ENCODE results near the gene LRRC28. TPM values are rescaled to one million over a fixed set of nuclear protein-coding genes. Genes with fewer than 3 reads are reported as not detected.

The LRRC28 gene
- total RNA-seq, 1 donor from 2014 or later = 34.2 TPM

DNA sequence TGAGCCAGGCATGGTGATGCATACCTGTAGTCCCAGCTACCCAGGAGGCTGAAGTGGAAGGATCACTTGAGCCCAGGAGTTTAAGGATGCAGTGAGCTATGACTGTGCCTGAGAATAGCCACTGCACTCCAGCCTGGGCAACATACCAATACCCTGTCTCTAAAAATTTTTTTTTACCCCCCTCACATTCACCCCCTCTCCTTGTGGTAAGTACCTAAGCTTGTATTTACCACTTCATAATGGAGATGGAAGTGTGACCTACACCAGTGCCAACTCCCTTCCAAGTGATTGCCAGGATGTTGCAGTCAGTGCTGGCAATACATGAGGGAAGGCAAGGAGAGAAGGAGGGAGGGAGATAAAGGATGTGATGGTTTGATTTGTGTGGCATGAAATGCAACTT is 84.2 kb downstream of the LRRC28 start:
- TF ChIP-seq, protein P1, sequence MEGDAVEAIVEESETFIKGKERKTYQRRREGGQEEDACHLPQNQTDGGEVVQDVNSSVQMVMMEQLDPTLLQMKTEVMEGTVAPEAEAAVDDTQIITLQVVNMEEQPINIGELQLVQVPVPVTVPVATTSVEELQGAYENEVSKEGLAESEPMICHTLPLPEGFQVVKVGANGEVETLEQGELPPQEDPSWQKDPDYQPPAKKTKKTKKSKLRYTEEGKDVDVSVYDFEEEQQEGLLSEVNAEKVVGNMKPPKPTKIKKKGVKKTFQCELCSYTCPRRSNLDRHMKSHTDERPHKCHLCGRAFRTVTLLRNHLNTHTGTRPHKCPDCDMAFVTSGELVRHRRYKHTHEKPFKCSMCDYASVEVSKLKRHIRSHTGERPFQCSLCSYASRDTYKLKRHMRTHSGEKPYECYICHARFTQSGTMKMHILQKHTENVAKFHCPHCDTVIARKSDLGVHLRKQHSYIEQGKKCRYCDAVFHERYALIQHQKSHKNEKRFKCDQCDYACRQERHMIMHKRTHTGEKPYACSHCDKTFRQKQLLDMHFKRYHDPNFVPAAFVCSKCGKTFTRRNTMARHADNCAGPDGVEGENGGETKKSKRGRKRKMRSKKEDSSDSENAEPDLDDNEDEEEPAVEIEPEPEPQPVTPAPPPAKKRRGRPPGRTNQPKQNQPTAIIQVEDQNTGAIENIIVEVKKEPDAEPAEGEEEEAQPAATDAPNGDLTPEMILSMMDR (IDR thresholded peaks at IDR 0.05; ENCODE audit: insufficient read depth, low read length, poor library complexity, severe bottlenecking) = no peak
- H3K4me3 ChIP-seq (ENCODE audit: low read depth, low read length) = no peak overlapping the region
- no peak for DNase-seq (ENCODE audit: low read depth)
- H3K27me3 ChIP-seq (ENCODE audit: control insufficient read depth, insufficient read depth, low read length) = no peaks in the 10 kb centered on the region
- H3K36me3 ChIP-seq (ENCODE audit: control insufficient read depth, insufficient read depth, low read length) = peaks cover 2% of the 10 kb centered on the region

DNA sequence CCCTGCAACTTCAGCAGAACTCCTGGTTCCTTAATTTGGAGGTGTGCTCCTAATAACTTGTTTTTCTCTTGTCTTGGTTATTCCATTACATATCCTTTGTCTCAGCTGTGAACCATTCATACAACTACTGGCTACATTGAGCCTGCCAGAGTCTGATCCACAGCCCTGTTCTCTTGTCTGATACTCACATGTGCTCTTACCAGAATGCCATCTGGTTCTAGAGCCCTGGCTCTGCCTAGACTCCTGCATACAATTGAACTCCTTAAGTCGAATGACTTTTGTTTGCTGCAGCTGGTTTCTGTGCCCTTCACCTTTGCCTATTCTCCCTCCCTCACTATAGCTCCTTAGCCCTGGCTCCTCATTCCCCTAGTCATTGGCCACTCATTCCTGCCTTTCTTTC is 85.5 kb downstream of the LRRC28 start:
- TF ChIP-seq, protein P1 (IDR thresholded peaks at IDR 0.05; ENCODE audit: insufficient read depth, low read length, poor library complexity, severe bottlenecking) = no peak
- H3K4me3 ChIP-seq (ENCODE audit: low read depth, low read length) = no peak overlapping the region

DNA sequence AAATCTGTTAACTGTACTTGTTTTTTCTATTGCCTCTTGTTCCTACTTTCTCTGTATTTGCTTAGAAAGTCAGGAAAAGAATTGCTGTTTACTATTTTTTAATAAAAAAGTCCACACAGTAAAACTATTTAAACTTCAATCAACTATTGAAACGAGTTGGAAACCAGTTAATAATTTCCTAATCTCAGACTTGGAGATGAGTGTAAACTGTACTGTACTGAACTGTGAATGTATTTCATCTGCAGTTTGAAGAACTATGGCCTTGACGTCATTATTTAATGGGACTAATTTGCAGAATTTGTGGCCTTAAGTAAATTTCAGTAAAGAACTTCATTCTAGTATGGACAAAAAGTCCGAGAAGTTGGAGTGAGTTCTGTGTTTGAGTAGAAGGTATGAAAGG is 89.1 kb downstream of the LRRC28 start:
- no peak for DNase-seq (ENCODE audit: low read depth)
- Histone ChIP-seq H3K27me3 (ENCODE audit: control insufficient read depth, insufficient read depth, low read length) (no peaks in the 10 kb centered on the region), H3K36me3 (ENCODE audit: control insufficient read depth, insufficient read depth, low read length) (no peaks in the 10 kb centered on the region), H3K4me3 (ENCODE audit: low read depth, low read length) (no peak overlapping the region)
- TF ChIP-seq, protein P1 (IDR thresholded peaks at IDR 0.05; ENCODE audit: insufficient read depth, low read length, poor library complexity, severe bottlenecking) = no peak

More for the DNA sequence above, 85.5 kb downstream of the LRRC28 start:
- Histone ChIP-seq H3K27me3 (ENCODE audit: control insufficient read depth, insufficient read depth, low read length) (no peaks in the 10 kb centered on the region), H3K36me3 (ENCODE audit: control insufficient read depth, insufficient read depth, low read length) (peaks cover 2% of the 10 kb centered on the region)
- DNase-seq (ENCODE audit: low read depth) = no peak

DNA sequence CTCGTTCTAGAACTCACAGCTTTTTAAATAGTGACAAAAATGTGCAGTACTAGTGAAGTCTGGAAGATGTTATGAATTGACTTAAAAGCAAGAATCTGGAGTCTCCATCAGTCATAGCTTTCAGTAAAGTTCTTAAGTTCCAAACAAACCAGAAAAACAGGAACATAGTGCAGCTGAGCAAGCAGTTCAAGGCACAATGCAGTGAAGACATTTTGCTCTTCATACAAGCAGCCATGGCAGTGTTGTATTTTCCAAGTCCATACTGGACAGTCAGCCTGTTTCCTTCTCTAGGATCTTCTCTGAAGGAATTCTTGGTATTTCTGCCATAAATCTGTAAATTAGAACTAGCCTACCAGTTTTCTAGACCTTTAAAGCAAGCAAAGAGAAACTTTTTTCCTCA is 90.5 kb downstream of the LRRC28 start:
- no peaks in the 10 kb centered on the region for H3K36me3 ChIP-seq (ENCODE audit: control insufficient read depth, insufficient read depth, low read length)
- no peaks in the 10 kb centered on the region for H3K27me3 ChIP-seq (ENCODE audit: control insufficient read depth, insufficient read depth, low read length)
- no peak for DNase-seq (ENCODE audit: low read depth)
- no peak overlapping the region for H3K4me3 ChIP-seq (ENCODE audit: low read depth, low read length)
- TF ChIP-seq, protein P1 (IDR thresholded peaks at IDR 0.05; ENCODE audit: insufficient read depth, low read length, poor library complexity, severe bottlenecking) = no peak

DNA sequence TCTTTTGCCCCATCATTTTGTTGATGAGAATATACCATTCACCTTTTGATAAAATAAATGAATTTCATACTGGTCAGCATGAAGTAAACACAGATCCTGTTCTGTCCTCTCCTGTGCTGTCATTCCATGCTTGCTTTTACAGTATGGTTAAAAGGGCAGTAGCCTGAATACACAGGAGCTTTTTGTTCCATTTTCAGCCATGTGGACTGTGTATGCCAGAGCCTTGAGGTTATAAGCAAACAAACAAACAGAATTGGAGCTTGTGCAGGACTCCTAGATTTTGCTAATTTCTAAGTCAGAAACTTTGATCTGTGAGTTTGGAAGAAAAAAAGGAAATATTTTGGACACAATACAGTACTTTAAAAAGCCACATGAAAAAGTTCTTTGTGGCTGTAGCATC is 91.9 kb downstream of the LRRC28 start:
- Histone ChIP-seq H3K4me3 (ENCODE audit: low read depth, low read length) (no peak overlapping the region), H3K36me3 (ENCODE audit: control insufficient read depth, insufficient read depth, low read length) (no peaks in the 10 kb centered on the region), H3K27me3 (ENCODE audit: control insufficient read depth, insufficient read depth, low read length) (no peaks in the 10 kb centered on the region)
- DNase-seq (ENCODE audit: low read depth) = no peak
- TF ChIP-seq, protein P1 (IDR thresholded peaks at IDR 0.05; ENCODE audit: insufficient read depth, low read length, poor library complexity, severe bottlenecking) = no peak

DNA sequence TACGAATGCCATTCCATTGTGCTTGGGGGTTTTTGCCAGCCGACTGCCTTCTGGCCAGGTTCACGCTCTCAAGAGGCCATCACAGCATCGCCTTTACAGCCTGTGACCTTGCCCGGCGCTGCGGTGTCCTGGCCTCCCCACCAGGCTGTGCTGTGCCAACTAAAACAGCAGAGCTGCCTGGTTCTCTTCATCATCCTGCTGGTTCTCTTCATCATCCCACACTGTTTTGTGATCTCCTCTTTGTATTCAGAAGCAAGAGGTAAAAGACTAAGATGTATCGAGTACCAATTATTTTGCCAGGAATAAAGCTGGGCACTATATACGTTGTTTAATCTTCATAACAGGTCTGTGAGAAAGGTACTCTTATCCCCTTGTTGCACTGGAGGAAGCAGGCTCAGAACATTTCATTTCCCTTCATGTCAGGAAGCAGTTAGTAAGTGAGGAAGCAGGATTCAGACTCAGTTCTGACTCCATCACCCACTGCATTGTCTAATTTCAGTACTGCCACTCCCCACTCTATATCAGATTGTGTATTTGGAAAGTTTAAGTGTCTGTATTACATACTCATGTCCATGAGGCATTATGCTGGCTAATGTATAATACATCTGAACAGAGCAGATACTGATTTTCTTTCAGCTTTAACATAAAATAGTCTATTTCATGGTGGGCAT is 92.7 kb downstream of the LRRC28 start:
- TF ChIP-seq, protein P1 (IDR thresholded peaks at IDR 0.05; ENCODE audit: insufficient read depth, low read length, poor library complexity, severe bottlenecking) = peak; percentile 27
- Histone ChIP-seq H3K4me3 (ENCODE audit: low read depth, low read length) (no peak overlapping the region), H3K27me3 (ENCODE audit: control insufficient read depth, insufficient read depth, low read length) (no peaks in the 10 kb centered on the region), H3K36me3 (ENCODE audit: control insufficient read depth, insufficient read depth, low read length) (no peaks in the 10 kb centered on the region)
- no peak for DNase-seq (ENCODE audit: low read depth)
